Measurements from ENCODE around the gene ZCCHC24.

Gene ZCCHC24

GRCh38 chr10:79357180-79357579 is 88.2 kb downstream of the ZCCHC24 start:
- DNase-seq: no peak

- no peak for DNase-seq
Measured at GRCh38 chr10:79356104-79356503, 89.3 kb downstream of the ZCCHC24 start.

GRCh38 chr10:79355420-79356017 is 89.9 kb downstream of the ZCCHC24 start:
- no peak for DNase-seq

DNA sequence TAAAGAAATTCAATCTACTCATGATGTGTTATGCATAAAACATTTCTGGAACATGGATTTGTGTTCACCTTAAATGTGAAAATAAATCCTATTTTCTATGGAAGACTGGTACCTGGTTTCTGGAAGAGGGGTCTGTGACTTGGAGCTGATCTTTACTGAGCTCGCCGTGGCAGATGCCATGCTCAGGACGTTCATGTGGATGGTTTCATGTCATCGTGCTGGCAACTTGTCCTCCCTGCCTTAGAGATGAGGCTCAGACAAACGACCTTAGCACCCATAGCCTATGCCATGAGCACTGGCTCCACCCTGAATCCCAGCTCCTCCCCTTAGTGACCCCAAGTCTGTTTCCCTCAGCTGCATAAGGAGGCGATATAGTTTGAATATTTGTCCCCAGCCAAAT is 90.8 kb downstream of the ZCCHC24 start:
- DNase-seq: no peak

GRCh38 chr10:79354141-79354540 is 91.3 kb downstream of the ZCCHC24 start:
- no peak for DNase-seq

GRCh38 chr10:79353726-79354125 is 91.7 kb downstream of the ZCCHC24 start:
- no peak for DNase-seq

DNA sequence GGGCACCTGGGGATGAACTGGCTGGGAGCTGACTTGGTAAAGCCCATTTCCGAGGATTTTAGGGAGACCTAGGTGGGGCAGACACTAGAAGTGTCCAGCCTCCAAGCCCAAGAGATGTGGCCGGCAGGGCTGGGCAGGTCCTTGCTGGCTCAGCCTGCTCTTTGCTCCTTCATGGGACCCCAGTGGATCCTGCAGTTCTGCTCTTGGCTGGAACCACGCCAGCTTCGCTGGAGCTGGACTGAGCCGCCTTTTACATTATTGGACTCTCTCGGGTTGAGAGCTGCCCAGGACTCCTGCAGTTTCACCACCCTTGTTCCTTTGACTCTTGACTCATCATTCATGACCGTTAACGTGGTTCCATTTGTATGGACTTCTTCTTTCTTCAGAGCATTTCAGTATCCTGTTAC is 92.4 kb downstream of the ZCCHC24 start:
- DNase-seq: no peak

- no peak for DNase-seq
Measured at GRCh38 chr10:79352035-79352877, 93.2 kb downstream of the ZCCHC24 start.

- no peak for DNase-seq
Measured at GRCh38 chr10:79351332-79351731, 94.1 kb downstream of the ZCCHC24 start.

DNA sequence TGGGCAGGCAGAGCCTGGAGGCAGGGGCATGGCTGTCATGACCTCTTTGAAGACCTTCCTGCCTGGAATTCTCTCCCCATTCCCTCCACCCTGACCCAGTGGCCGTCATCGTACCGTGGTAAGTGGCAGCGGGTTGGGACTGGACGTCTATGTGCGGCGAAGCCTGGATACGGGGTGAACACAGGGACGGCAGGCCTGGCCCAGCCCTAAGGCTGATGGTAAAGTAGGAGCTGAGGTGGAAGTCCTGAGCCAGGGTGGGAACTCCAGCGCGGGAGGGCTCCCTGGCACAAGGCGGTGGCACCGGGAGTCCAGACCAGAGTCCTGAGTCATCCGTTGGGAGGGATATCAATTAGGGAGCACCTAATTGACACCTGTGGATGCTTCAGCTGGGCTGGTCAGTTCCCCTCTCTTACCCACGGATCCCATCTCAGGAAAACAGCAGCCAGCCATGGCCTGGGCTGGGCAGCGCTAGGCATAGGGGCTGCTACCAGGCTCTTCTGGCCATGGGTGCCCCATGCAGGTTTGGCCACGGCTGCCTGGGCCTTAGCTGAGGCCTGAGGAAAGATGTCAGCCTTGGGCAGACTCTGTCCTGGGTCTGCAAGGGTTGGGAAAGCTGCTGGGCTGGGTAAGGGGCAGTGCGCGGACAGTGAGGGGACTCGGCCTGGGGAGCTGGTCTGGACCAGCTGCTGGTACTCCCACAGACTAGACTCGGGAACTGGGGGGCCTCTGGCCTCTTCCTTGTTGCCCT is 94.8 kb downstream of the ZCCHC24 start:
- no peak for DNase-seq

DNA sequence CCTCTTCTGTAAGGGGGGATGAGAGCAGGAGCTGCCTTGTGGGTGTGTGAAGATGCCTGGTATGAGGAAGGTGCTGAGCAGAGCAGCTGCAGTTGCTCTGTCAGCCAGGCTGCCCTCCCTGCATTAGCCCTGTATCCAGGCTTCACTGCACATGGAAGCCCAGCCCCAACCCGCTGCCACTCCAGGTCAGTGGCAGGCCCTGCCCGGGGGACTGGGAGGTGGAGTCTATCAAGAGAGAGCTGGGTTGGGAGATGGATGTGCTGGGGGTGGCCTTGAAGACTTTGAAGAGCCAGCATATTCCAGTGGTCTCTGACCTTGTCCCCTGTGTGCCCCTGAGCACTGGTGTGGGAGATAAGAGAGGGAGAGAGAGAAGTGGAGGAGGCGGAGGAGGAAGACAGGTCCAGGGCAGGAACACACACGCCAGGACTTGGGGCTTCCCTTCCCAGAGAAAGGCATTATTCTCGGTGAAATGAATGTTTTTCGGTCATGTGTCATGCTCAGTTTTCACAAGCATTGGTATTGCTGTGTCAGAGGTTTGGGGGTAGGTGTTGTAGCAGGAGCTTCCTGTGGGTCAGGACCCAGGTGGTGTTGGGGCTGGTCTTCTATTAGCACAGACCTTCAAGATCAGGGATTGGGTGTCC is 95.5 kb downstream of the ZCCHC24 start:
- no peak for DNase-seq

GRCh38 chr10:79349072-79349491 is 96.3 kb downstream of the ZCCHC24 start:
- no peak for DNase-seq

GRCh38 chr10:79348640-79348988 is 96.8 kb downstream of the ZCCHC24 start:
- no peak for DNase-seq

- peak; percentile 70 for DNase-seq
Measured at GRCh38 chr10:79347894-79348639, 97.4 kb downstream of the ZCCHC24 start.

GRCh38 chr10:79347226-79347893 is 98.1 kb downstream of the ZCCHC24 start, which contains the start of gene PPIF:
TSS of gene PPIF (plus strand) at chr10:79347469. CDS start at chr10:79347549, 80 bp downstream.
- peak; percentile 96 for DNase-seq

- no peak for DNase-seq
Measured at GRCh38 chr10:79346388-79347225, 98.8 kb downstream of the ZCCHC24 start.

DNA sequence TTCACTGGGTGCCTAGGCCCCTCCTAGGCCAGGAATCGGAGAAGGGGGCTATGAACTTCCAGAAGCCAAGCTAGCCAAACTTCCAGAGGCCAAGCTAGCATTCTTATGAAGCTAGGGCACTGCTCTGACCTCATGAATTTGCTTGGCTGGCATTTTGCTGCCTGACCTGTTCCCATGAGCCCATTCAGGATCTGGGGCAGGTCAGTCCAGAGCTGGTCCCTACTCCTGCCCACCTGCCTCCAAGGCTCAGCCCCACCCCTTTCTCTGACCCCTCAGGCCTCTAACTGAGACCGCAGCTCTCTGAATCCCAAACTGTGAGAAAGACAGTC is 99.4 kb downstream of the ZCCHC24 start:
- DNase-seq: no peak

DNA sequence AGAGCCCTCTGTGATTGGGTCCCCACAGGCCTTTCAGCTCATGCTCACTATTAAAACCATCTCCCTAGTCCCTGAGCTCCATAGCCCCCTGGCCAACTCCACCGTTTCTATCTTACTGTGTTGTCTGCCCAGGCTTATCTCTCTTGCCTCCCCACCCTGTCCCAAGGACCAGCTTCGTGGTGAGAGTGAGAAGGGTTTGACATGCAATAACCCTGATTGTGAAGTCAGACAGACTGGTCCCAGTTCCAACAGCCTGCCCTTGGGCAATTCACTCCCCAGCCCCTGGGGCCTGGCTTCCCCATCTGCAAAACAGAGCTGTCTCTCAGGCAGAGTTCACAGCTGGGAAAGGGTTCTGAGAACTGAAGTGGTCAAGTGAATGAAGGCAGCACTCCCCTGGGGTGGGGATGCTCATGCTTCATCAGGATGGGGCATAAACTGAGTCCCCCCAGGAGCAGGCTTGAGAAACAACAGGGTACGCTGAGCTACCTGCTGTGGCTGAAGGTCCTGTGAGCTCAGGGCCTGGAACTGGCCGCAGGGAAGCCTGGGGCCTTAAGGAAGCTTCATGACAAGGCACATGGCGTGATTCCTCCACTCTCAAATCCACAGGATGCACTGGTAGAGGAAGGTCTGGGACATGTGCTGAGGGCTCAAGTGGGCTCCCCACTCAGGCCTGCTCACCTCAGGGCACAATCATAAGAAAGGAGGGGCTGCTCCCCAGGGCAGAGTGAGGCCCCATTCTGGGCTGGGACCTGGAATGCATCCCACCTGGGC is 100.0 kb downstream of the ZCCHC24 start:
- DNase-seq: no peak

GRCh38 chr10:79344502-79345195 is 100.8 kb downstream of the ZCCHC24 start:
- DNase-seq: no peak
